Breast epithelium (tissue), 3 donors: Measurements from ENCODE around the gene GALK1.

Experiments used
- CTCF ChIP-seq, 3 donors: fragments of 450-650 bp; IDR thresholded peaks; one replicate each; pipeline ENCODE4 v1.5.1; 2016 to 2017; ENCODE audit warnings: antibody characterized with exemption in 3 of 3, mild to moderate bottlenecking in 3 of 3, moderate library complexity in 3 of 3
- POLR2A ChIP-seq: fragments of 450-650 bp; IDR thresholded peaks from one replicate; pipeline ENCODE4 v1.6.1; 2016; ENCODE audit warnings: antibody characterized with exemption, mild to moderate bottlenecking, moderate library complexity

- TF ChIP-seq CTCF (IDR thresholded peaks at IDR 0.05) (no peak), POLR2A (no peak)
Observed at GRCh38 chr17:75795820-75796607, 31.0 kb upstream of the GALK1 start.
